AG04449 (cell line): ENCODE results near the gene NTHL1.

ENCODE experiments used
- CTCF ChIA-PET: fragments of 350-600 bp; formaldehyde crosslinking; extraction: SDS; loops from one replicate; lab custom pipeline; 2021; ENCODE audit warnings: antibody characterized with exemption; lab: Yijun Ruan, JAX
- POLR2A ChIA-PET: fragments of 400-600, 350-600 bp; formaldehyde crosslinking; extraction: SDS; loops from one replicate; lab custom pipeline; 2020; ENCODE audit warnings: antibody characterized with exemption, inconsistent platforms; lab: Yijun Ruan, JAX
- DNase-seq: peaks from one replicate; pipeline ENCODE4 v3.0.0-alpha.2; 2010; ENCODE audit warnings: low read depth, low spot score
- H3K4me3 ChIP-seq: 2 replicates; pipeline ENCODE4 v1.5.1; 2011; ENCODE audit warnings: low read depth, mild to moderate bottlenecking, control low read depth, low read length
- CTCF ChIP-seq: IDR thresholded peaks from one replicate; pipeline ENCODE4 v1.5.1; 2011; ENCODE audit warnings: mild to moderate bottlenecking, moderate library complexity, low read length, control low read depth, inconsistent platforms; ENCODE audit not compliant: insufficient read depth; ENCODE audit errors: missing control alignments

The NTHL1 gene

GRCh38 chr16:2032285-2033056 is 15.2 kb downstream of the NTHL1 start:
- TF ChIP-seq CTCF = no peak
- POLR2A ChIA-PET = interaction anchor here (0.5 to 1.3 kb wide), 7 partner anchors 9 to 123 kb away, joined by 3 to 5 read pairs (median 3); partner anchors contain the start of genes RPS2 and TRAF7
- CTCF ChIA-PET = interaction anchor here (0.6 to 3.7 kb wide), 6 partner anchors 10 to 121 kb away, joined by 3 to 17 read pairs (median 4); partner anchors contain the start of genes NTHL1 and TSC2
- no peak for DNase-seq
- peak overlapping the region; percentile 53 for H3K4me3 ChIP-seq

- POLR2A ChIA-PET = no interaction called here
- no peak for TF ChIP-seq CTCF
- CTCF ChIA-PET = interaction anchor here (0.6 to 3.7 kb wide), 4 partner anchors 28 to 111 kb away, joined by 3 to 17 read pairs (median 4); no protein-coding TSS in a partner anchor
- no peak for DNase-seq
- H3K4me3 ChIP-seq = no peak overlapping the region
Observed at GRCh38 chr16:2031081-2031577, 16.5 kb downstream of the NTHL1 start.

GRCh38 chr16:2030036-2030435 is 17.6 kb downstream of the NTHL1 start:
- ChIA-PET POLR2A (no interaction called here), CTCF (interaction anchor here (1.0 to 3.7 kb wide), 3 partner anchors 26 to 110 kb away, joined by 3 to 17 read pairs (median 4); no protein-coding TSS in a partner anchor)
- DNase-seq = no peak
- H3K4me3 ChIP-seq = no peak overlapping the region
- no peak for TF ChIP-seq CTCF

- no peak for TF ChIP-seq CTCF
- ChIA-PET POLR2A (no interaction called here), CTCF (interaction anchor here (1.7 to 3.7 kb wide), 2 partner anchors 26 to 111 kb away, joined by 4 to 17 read pairs; no protein-coding TSS in a partner anchor)
- DNase-seq = no peak
- H3K4me3 ChIP-seq = no peak overlapping the region
Observed at GRCh38 chr16:2029350-2029749, 18.3 kb downstream of the NTHL1 start.

- CTCF ChIA-PET = interaction anchor here (1.7 to 3.1 kb wide), 2 partner anchors 25 to 28 kb away, joined by 4 to 13 read pairs; no protein-coding TSS in a partner anchor
- H3K4me3 ChIP-seq = peak overlapping the region; percentile 83
- no peak for TF ChIP-seq CTCF
- POLR2A ChIA-PET = interaction anchor here (0.6 kb wide), 1 partner anchor 45 kb away, joined by 3 read pairs; the partner anchor contains the start of gene GFER
- DNase-seq = no peak
Observed at GRCh38 chr16:2028620-2029220, 18.9 kb downstream of the NTHL1 start.
